Ascending aorta (tissue), 2 donors: Measurements from ENCODE around the gene SLC38A1. TPM values are rescaled to one million over a fixed set of nuclear protein-coding genes. Genes with fewer than 3 reads are reported as not detected.

Experiments used
- DNase-seq, 2 donors: peaks; one replicate each; pipeline ENCODE4 v3.0.0-alpha.2; 2019; ENCODE audit warnings: low spot score in 2 of 2
- H3K27ac ChIP-seq, 2 donors: fragments of 200-600 bp; sonication (generic); one replicate each; pipeline ENCODE4 v1.5.1; 2016 to 2017; ENCODE audit warnings: mild to moderate bottlenecking in 1 of 2
- H3K27me3 ChIP-seq: fragments of 200-600 bp; sonication (generic); one replicate; pipeline ENCODE4 v1.5.1; 2017
- H3K36me3 ChIP-seq, 2 donors: fragments of 200-600 bp; sonication (generic); one replicate each; pipeline ENCODE4 v1.5.1; 2016
- H3K4me1 ChIP-seq, 2 donors: fragments of 200-600 bp; sonication (generic); one replicate each; pipeline ENCODE4 v1.5.1; 2016 to 2017; ENCODE audit warnings: mild to moderate bottlenecking in 1 of 2
- H3K4me3 ChIP-seq, 2 donors: fragments of 200-600 bp; sonication (generic); one replicate each; pipeline ENCODE4 v1.5.1; 2016 to 2017; ENCODE audit warnings: mild to moderate bottlenecking in 1 of 2
- H3K9me3 ChIP-seq, 2 donors: fragments of 200-600 bp; sonication (generic); one replicate each; pipeline ENCODE4 v1.5.1; 2016
- CTCF ChIP-seq, 3 experiments: fragments of 200-600 bp in 2 of 3; fragments of 450-650 bp in 1 of 3; sonication (generic) in 2 of 3; IDR thresholded peaks; one replicate each; pipeline ENCODE4 v1.5.1; 2016 to 2019; ENCODE audit warnings: antibody characterized with exemption in 3 of 3, mild to moderate bottlenecking in 1 of 3, moderate library complexity in 1 of 3
- intact Hi-C: fragments of 100-400 bp; cut with DNase I; formaldehyde crosslinking; loops from one replicate; pipeline ENCODE4 v1.15.1; 2023
- total RNA-seq: library from RNA; depleted of rRNA; stranded (reverse); fragments of >200 nt; gene quantifications from one replicate; pipeline ENCODE4 v1.1.0, GENCODE V29; 2016

SLC38A1 gene
- total RNA-seq, 1 donor from 2014 or later, result 12.8 TPM

GRCh38 chr12:46148327-46149078 lies 120.3 kb downstream of the SLC38A1 start:
- no peaks in the 10 kb centered on the region for H3K27me3 ChIP-seq
- H3K9me3 ChIP-seq, result no peaks in the 10 kb centered on the region
- TF ChIP-seq CTCF (IDR thresholded peaks at IDR 0.05), result no peak
- no peak overlapping the region for H3K4me3 ChIP-seq
- H3K36me3 ChIP-seq, result no peaks in the 10 kb centered on the region
- H3K4me1 ChIP-seq, result no peaks in the 10 kb centered on the region
- no peak overlapping the region for H3K27ac ChIP-seq
- intact Hi-C loops, result no loop called here
- no peak for DNase-seq

DNA sequence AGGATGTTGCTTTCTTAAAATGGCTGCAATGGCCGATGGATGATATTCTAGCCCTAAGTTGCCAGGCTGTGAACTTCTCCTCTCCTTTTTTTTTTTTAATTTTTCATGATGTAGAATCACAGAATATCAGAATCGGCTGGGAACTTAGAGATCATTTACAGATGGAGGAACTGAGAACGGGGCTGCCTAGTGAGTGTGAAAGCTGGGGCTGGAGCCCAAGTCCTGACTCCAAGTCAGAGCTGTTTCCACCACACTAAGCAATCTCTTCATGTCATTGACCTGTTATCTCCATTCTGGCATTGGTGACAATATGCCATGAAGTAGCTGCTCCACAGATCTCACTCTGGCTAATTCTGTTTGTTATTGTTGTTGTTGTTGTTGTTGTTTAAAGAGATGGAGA lies 121.7 kb downstream of the SLC38A1 start:
- Histone ChIP-seq H3K27ac (no peak overlapping the region), H3K27me3 (no peaks in the 10 kb centered on the region), H3K36me3 (no peaks in the 10 kb centered on the region), H3K4me3 (no peak overlapping the region), H3K9me3 (no peaks in the 10 kb centered on the region), H3K4me1 (no peaks in the 10 kb centered on the region)
- DNase-seq, result no peak
- intact Hi-C loops, result no loop called here
- no peak for TF ChIP-seq CTCF (IDR thresholded peaks at IDR 0.05)

DNA sequence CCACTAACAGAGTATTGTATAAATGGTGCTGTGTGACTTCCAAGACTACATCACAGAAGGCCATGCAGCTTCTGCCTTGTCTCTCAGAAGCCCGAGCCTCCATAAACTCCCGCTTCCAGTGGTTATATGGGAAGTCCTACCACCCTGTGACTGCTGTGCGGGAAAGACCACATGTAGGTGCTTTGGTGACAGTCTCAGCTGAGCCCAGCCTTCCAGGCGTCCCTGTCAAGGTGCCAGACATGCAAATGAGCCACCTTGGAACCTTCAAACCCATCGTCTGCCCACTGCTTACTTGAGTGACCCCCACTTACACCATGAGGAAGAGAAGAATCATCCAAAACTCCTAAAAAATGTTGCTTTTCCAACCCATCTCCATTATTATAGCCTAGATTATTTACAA lies 123.0 kb downstream of the SLC38A1 start:
- Histone ChIP-seq H3K4me1 (no peaks in the 10 kb centered on the region), H3K27me3 (no peaks in the 10 kb centered on the region), H3K27ac (no peak overlapping the region), H3K9me3 (no peaks in the 10 kb centered on the region), H3K36me3 (no peaks in the 10 kb centered on the region), H3K4me3 (no peak overlapping the region)
- DNase-seq, result no peak
- intact Hi-C loops, result no loop called here
- TF ChIP-seq CTCF (IDR thresholded peaks at IDR 0.05), result no peak

DNA sequence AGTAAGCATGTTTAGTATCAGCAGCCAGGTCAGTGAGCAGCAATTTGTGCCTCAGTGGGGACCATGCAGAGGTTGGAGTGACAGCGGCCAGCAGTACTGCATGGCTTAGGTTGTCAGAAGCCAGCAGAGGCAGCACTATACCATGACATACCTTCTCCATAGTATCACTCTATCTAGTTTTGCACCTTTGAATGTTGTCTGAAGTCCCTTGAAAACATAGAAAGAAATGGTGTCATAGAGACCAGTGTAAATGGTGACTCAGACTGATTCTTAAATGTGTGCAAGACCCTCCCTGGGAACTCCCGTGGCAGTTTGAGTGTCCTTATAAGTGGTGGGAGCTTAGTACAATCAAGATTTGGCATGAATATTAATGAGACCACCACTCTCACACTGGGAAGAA lies 124.4 kb downstream of the SLC38A1 start:
- TF ChIP-seq CTCF (IDR thresholded peaks at IDR 0.05), result no peak
- Histone ChIP-seq H3K36me3 (no peaks in the 10 kb centered on the region), H3K4me1 (no peaks in the 10 kb centered on the region), H3K9me3 (no peaks in the 10 kb centered on the region), H3K4me3 (no peak overlapping the region), H3K27me3 (no peaks in the 10 kb centered on the region), H3K27ac (no peak overlapping the region)
- no peak for DNase-seq
- intact Hi-C loops, result no loop called here

- no peaks in the 10 kb centered on the region for H3K27me3 ChIP-seq
- intact Hi-C loops, result no loop called here
- H3K27ac ChIP-seq, result no peak overlapping the region
- no peaks in the 10 kb centered on the region for H3K9me3 ChIP-seq
- H3K4me3 ChIP-seq, result no peak overlapping the region
- TF ChIP-seq CTCF (IDR thresholded peaks at IDR 0.05), result no peak
- peaks cover 0 to 2% of the 10 kb centered on the region in 2 donors for H3K4me1 ChIP-seq
- no peaks in the 10 kb centered on the region for H3K36me3 ChIP-seq
- no peak for DNase-seq
Observed at GRCh38 chr12:46136249-46136648, 132.6 kb downstream of the SLC38A1 start.
